ENCODE data around the gene SCN2B.

Gene SCN2B

DNA sequence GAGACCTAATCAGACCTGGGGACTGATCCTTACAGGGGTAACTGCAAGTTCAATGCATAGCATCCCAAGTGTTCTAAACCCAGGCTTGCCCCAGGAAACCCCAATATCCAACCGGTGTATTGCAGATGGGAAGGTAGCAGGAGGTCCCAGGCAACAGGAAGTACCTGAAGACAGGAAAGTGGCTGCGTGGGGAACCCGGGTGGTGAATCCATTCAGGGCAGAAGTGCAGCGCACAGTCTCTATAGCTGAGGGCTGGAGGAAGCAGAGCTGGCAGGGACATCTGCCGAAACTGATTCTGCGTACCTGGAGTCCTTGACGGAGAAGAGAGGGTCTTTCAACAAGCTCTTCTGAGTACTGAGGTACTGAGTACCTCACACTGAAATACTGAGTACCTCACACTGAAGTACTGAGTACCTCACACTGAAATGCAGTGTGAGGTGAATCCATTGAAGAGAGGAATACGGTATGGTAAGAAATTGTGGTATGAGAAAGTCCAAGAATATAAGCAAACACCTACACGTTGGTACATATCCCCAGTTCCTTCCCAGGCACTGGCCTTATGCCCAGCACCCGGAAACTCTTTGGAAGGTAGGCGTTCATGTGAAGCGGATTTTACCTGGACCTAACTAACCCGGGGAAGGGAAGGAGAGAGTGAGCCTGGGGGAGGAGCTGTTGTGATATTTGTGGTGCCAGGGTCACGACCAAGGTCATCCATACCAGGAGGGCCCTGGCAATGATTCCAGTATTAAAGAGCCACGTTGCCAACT, 43.9 kb downstream of the SCN2B start:
- TF ChIP-seq, protein P1, sequence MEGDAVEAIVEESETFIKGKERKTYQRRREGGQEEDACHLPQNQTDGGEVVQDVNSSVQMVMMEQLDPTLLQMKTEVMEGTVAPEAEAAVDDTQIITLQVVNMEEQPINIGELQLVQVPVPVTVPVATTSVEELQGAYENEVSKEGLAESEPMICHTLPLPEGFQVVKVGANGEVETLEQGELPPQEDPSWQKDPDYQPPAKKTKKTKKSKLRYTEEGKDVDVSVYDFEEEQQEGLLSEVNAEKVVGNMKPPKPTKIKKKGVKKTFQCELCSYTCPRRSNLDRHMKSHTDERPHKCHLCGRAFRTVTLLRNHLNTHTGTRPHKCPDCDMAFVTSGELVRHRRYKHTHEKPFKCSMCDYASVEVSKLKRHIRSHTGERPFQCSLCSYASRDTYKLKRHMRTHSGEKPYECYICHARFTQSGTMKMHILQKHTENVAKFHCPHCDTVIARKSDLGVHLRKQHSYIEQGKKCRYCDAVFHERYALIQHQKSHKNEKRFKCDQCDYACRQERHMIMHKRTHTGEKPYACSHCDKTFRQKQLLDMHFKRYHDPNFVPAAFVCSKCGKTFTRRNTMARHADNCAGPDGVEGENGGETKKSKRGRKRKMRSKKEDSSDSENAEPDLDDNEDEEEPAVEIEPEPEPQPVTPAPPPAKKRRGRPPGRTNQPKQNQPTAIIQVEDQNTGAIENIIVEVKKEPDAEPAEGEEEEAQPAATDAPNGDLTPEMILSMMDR (IDR thresholded peaks at IDR 0.05): no peak
- H3K36me3 ChIP-seq (ENCODE audit: control insufficient read depth, insufficient read depth, low read length): no peaks in the 10 kb centered on the region
- no peak overlapping the region for H3K27ac ChIP-seq
- H3K79me2 ChIP-seq: no peaks in the 10 kb centered on the region
- no peak overlapping the region for H3K4me3 ChIP-seq (ENCODE audit: low read depth, low read length)
- no peak overlapping the region for H3K9ac ChIP-seq
- no peaks in the 10 kb centered on the region for H3K27me3 ChIP-seq (ENCODE audit: control insufficient read depth, insufficient read depth, low read length)
- no peaks in the 10 kb centered on the region for H3K4me1 ChIP-seq
- no peak overlapping the region for H3K4me2 ChIP-seq (ENCODE audit: low read length)
- no peaks in the 10 kb centered on the region for H3K9me3 ChIP-seq (ENCODE audit: control insufficient read depth, low read length)
- H2AFZ ChIP-seq: no peak overlapping the region

DNA sequence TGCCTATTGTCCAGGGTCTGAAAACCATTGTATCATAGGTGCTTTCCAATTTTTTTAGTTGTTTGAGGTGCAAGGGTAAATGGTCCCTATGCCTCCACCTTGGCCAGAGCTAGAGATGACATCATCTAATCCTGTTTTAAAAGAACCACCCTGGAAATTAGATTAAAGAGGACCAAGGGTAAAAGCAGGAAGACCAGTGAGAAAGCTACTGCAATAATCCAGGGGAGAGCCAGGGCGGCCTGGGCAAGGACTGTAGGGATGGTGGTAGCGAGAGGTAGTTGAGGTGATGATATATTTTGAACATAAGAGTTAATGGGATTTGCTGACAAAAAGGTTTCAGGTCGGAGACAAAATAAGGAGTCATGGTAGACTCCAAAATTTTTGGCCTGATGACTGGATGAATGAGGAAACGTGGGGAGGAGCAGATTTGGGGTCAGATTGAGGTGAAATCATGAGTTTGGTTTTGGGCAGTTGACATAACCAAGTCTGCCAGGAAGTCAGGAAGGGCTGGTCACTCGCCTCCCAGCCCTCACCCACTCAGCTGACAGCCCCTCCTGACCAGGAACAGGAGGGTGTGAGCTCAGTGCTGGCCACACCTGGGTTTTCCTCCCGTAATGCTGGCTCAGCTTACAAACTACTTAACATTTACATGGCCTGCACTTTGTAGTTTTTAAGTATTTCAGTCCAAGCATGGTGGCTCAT, 46.8 kb downstream of the SCN2B start:
- no peaks in the 10 kb centered on the region for H3K9me3 ChIP-seq (ENCODE audit: control insufficient read depth, low read length)
- H3K79me2 ChIP-seq: no peaks in the 10 kb centered on the region
- H3K36me3 ChIP-seq (ENCODE audit: control insufficient read depth, insufficient read depth, low read length): no peaks in the 10 kb centered on the region
- H3K27ac ChIP-seq: no peak overlapping the region
- no peak overlapping the region for H3K4me2 ChIP-seq (ENCODE audit: low read length)
- H2AFZ ChIP-seq: no peak overlapping the region
- H3K27me3 ChIP-seq (ENCODE audit: control insufficient read depth, insufficient read depth, low read length): no peaks in the 10 kb centered on the region
- H3K4me3 ChIP-seq (ENCODE audit: low read depth, low read length): no peak overlapping the region
- H3K4me1 ChIP-seq: no peaks in the 10 kb centered on the region
- TF ChIP-seq, protein P1 (IDR thresholded peaks at IDR 0.05): no peak
- H3K9ac ChIP-seq: no peak overlapping the region

DNA sequence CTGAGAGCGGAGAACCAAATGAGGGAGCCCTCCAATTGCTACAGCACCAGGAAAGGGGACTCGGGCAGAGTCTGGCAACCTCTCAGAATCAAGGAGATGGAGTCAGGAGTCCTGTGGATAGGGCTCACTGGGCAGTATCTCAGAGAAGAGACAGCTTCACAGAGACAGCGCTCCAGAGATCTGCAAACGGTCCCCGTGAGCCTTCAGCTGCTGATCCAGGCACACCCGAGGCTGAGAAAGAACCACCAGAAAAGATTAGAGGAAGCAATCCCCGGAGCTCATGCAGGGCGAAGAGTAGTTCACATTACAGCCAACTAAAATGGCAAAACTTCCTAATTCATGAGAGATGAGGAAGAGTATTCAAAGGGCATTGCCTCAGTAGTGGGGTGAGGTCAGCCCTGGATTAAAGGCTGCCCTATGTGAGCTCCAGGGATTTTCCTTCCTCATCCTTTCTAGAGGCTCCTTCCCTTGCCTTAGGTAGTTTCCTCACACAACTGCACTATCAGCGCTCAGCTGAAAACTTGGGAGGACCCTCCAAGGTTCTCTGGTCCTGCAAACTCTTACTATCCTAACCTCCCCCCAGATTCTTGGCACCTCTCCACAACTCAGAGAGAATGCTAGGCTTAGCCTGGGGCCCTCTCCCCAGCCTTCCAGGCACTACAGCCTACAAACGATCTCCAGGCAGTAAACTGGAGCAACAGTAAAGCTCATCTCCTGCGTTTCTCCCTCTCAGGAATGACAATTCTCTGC, 47.5 kb downstream of the SCN2B start:
- H3K27me3 ChIP-seq (ENCODE audit: control insufficient read depth, insufficient read depth, low read length): no peaks in the 10 kb centered on the region
- H3K4me2 ChIP-seq (ENCODE audit: low read length): no peak overlapping the region
- TF ChIP-seq, protein P1 (IDR thresholded peaks at IDR 0.05): no peak
- H3K9me3 ChIP-seq (ENCODE audit: control insufficient read depth, low read length): no peaks in the 10 kb centered on the region
- H3K36me3 ChIP-seq (ENCODE audit: control insufficient read depth, insufficient read depth, low read length): no peaks in the 10 kb centered on the region
- no peak overlapping the region for H3K4me3 ChIP-seq (ENCODE audit: low read depth, low read length)
- no peak overlapping the region for H3K27ac ChIP-seq
- H2AFZ ChIP-seq: no peak overlapping the region
- H3K4me1 ChIP-seq: no peaks in the 10 kb centered on the region
- no peaks in the 10 kb centered on the region for H3K79me2 ChIP-seq
- H3K9ac ChIP-seq: no peak overlapping the region

DNA sequence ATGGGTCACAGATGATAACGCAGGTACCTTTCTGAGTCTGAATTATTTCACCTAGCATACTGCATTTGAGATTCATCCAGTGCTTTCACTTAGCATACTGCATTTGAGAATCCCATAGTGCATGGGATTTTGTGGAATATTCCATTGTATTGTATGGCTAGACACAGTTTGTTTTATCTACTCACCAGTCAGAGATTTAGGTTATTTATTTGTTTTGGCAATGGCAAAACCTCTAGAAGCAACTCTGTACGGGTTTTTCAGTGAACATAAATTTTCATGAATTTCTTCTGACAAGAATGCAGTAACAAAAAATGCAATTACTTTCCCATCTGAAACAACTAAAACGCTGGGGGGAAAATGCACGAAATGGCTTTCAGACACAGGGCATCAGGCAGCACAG, 48.1 kb downstream of the SCN2B start:
- no peak overlapping the region for H3K4me3 ChIP-seq (ENCODE audit: low read depth, low read length)
- TF ChIP-seq, protein P1 (IDR thresholded peaks at IDR 0.05): no peak
- H3K27ac ChIP-seq: no peak overlapping the region
- no peaks in the 10 kb centered on the region for H3K36me3 ChIP-seq (ENCODE audit: control insufficient read depth, insufficient read depth, low read length)
- no peaks in the 10 kb centered on the region for H3K27me3 ChIP-seq (ENCODE audit: control insufficient read depth, insufficient read depth, low read length)
- H3K9ac ChIP-seq: no peak overlapping the region
- H3K4me1 ChIP-seq: no peaks in the 10 kb centered on the region
- H2AFZ ChIP-seq: no peak overlapping the region
- no peaks in the 10 kb centered on the region for H3K9me3 ChIP-seq (ENCODE audit: control insufficient read depth, low read length)
- no peak overlapping the region for H3K4me2 ChIP-seq (ENCODE audit: low read length)
- no peaks in the 10 kb centered on the region for H3K79me2 ChIP-seq
